GM12878 (cell line): ENCODE measurements around the gene FUT7. TPM values are rescaled to one million over a fixed set of nuclear protein-coding genes. Genes with fewer than 3 reads are reported as not detected.

Experiments used
- BACH1 ChIP-seq: fragments of 450-650 bp; IDR thresholded peaks from 2 replicates; pipeline ENCODE4 v1.6.1; 2017; ENCODE audit warnings: mild to moderate bottlenecking, borderline replicate concordance
- BHLHE40 ChIP-seq, 2 experiments: fragments of 450-650 bp in 1 of 2; IDR thresholded peaks; 2 replicates each; pipeline ENCODE4 v1.6.1; 2011 to 2017; ENCODE audit warnings: low read depth in 2 of 2, borderline replicate concordance in 1 of 2, improper control_type of control experiment in 1 of 2, low read length in 1 of 2, mild to moderate bottlenecking in 1 of 2
- CREM ChIP-seq: IDR thresholded peaks from 2 replicates; pipeline ENCODE4 v1.6.1; 2014; ENCODE audit warnings: antibody characterized with exemption, low read depth
- DPF2 ChIP-seq: fragments of 450-650 bp; IDR thresholded peaks from 2 replicates; pipeline ENCODE4 v1.6.1; 2017; ENCODE audit warnings: mild to moderate bottlenecking
- E2F8 ChIP-seq: fragments of 450-650 bp; IDR thresholded peaks from 2 replicates; pipeline ENCODE4 v1.6.1; 2018; ENCODE audit warnings: mild to moderate bottlenecking, low read depth, moderate library complexity; ENCODE audit not compliant: partially characterized antibody
- HDGF ChIP-seq: fragments of 450-650 bp; IDR thresholded peaks from 2 replicates; pipeline ENCODE4 v1.6.1; 2016; ENCODE audit warnings: antibody characterized with exemption
- JUND ChIP-seq: IDR thresholded peaks from 2 replicates; pipeline ENCODE4 v1.6.1; 2012; ENCODE audit warnings: low read depth, mild to moderate bottlenecking, low read length, improper control_type of control experiment, moderate library complexity
- LARP7 ChIP-seq: fragments of 450-650 bp; IDR thresholded peaks from 2 replicates; pipeline ENCODE4 v1.6.1; 2017; ENCODE audit warnings: mild to moderate bottlenecking
- MXI1 ChIP-seq: fragments of 150-350 bp; IDR thresholded peaks from 2 replicates; pipeline ENCODE4 v1.6.1; 2011; ENCODE audit warnings: low read depth, mild to moderate bottlenecking, inconsistent platforms, low read length, improper control_type of control experiment
- PRDM15 ChIP-seq: fragments of 450-650 bp; formaldehyde crosslinking; IDR thresholded peaks from 2 replicates; pipeline ENCODE4 v1.4.0; 2020; ENCODE audit warnings: mild to moderate bottlenecking, moderate library complexity
- RFX5 ChIP-seq: IDR thresholded peaks from 2 replicates; pipeline ENCODE4 v1.6.1; 2011; ENCODE audit warnings: low read depth, low read length, improper control_type of control experiment
- STAT1 ChIP-seq: fragments of 450-650 bp; conservative IDR thresholded peaks from 2 replicates; pipeline ENCODE4 v1.6.1; 2014; ENCODE audit warnings: antibody characterized with exemption, mild to moderate bottlenecking
- TCF3 ChIP-seq: IDR thresholded peaks from 2 replicates; pipeline ENCODE4 v1.6.1; 2012; ENCODE audit warnings: low read depth, mild to moderate bottlenecking, low read length, borderline replicate concordance; ENCODE audit not compliant: insufficient read depth
- WRNIP1 ChIP-seq: IDR thresholded peaks from 2 replicates; pipeline ENCODE4 v1.6.1; 2011; ENCODE audit warnings: low read depth, low read length, improper control_type of control experiment, borderline replicate concordance
- ZNF384 ChIP-seq: IDR thresholded peaks from 2 replicates; pipeline ENCODE4 v1.6.1; 2012; ENCODE audit warnings: low read depth, mild to moderate bottlenecking, low read length, improper control_type of control experiment, borderline replicate concordance
- ZNF687 ChIP-seq: fragments of 450-650 bp; IDR thresholded peaks from 2 replicates; pipeline ENCODE4 v1.6.1; 2017; ENCODE audit warnings: mild to moderate bottlenecking, moderate library complexity
- polyA plus RNA-seq, 11 experiments: library from polyadenylated mRNA; depleted of rRNA in 4 of 11; unstranded in 6 of 11; stranded (reverse) in 5 of 11; fragments of >200 nt; fragmentation: Nextera tagmentation in 4 of 11; fragmentation: Illumina TruSeq in 1 of 11; extraction: Ambion mirVana in 4 of 11; extraction: Trizol in 1 of 11; gene quantifications; 1 replicate in 1 of 11; 2 replicates in 10 of 11; pipeline versions ENCODE4 v1.2.1 to v1.2.3, GENCODE V29; 2011 to 2016; ENCODE audit warnings: inconsistent platforms in 2 of 11, missing spikeins in 2 of 11, low read depth in 1 of 11
- total RNA-seq, 4 experiments: library from RNA; depleted of rRNA in 3 of 4; stranded (reverse); fragments of >200 nt in 3 of 4; fragmentation: Illumina TruSeq in 1 of 4; extraction: Trizol in 1 of 4; gene quantifications; 2 replicates each; pipeline versions ENCODE4 v1.2.1 to v1.2.3, GENCODE V29; 2013 to 2021
- TF ChIP-seq, protein P1 (sequence below): fragments of 450-650 bp; IDR thresholded peaks from 2 replicates; pipeline ENCODE4 v1.6.1; 2017; ENCODE audit warnings: low read depth, mild to moderate bottlenecking, moderate library complexity

The FUT7 gene
- total and polyA plus RNA-seq, 10 of the 15 experiments (the other 5 are each of a cell fraction or from before 2014, with no cell fraction given): 0.04 to 0.62 (median 0.20) TPM; not detected in 2

GRCh38 chr9:137070201-137070905 is 38.5 kb upstream of the FUT7 start, which contains the start of gene SAPCD2 (continued):
- TF ChIP-seq BHLHE40 (IDR thresholded peaks at IDR 0.05; ENCODE audit: borderline replicate concordance in 1 of 2, low read depth in 2 of 2, low read length in 1 of 2) (peak; percentile 2 to 60; a peak in 2 of 4 replicates), RFX5 (peak; percentile 64; the same call in 1 of the 2 replicates), ZNF384 (peak; percentile 99), LARP7 (peak; percentile 84), BACH1 (peak; percentile 94), DPF2 (peak; percentile 62; the same call in 1 of the 2 replicates), MXI1 (peak; percentile 75), JUND (no peak), E2F8 (no peak), CREM (peak; percentile 28; the same call in 1 of the 2 replicates), HDGF (0 out of 2 replicates have a peak, but pooled peaks have one; percentile 22), WRNIP1 (no peak), STAT1 (peak; percentile 59; the same call in 1 of the 2 replicates), PRDM15 (CRISPR knock-in tag) (no peak), TCF3 (0 out of 2 replicates have a peak, but pooled peaks have one; percentile 1), ZNF687 (peak; percentile 53)
- TF ChIP-seq, protein P1, sequence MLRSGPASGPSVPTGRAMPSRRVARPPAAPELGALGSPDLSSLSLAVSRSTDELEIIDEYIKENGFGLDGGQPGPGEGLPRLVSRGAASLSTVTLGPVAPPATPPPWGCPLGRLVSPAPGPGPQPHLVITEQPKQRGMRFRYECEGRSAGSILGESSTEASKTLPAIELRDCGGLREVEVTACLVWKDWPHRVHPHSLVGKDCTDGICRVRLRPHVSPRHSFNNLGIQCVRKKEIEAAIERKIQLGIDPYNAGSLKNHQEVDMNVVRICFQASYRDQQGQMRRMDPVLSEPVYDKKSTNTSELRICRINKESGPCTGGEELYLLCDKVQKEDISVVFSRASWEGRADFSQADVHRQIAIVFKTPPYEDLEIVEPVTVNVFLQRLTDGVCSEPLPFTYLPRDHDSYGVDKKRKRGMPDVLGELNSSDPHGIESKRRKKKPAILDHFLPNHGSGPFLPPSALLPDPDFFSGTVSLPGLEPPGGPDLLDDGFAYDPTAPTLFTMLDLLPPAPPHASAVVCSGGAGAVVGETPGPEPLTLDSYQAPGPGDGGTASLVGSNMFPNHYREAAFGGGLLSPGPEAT: 0 out of 2 replicates have a peak, but pooled peaks have one; percentile 11
